HepG2 (cell line): Measurements from ENCODE around the gene DGCR6. TPM values are rescaled to one million over a fixed set of nuclear protein-coding genes. Genes with fewer than 3 reads are reported as not detected.
"Not testable (repeated sequence)": the region's sequence is repeated elsewhere in the genome, so short reads cannot be mapped to it uniquely, and the experiment has no call there.

Experiments
- ATAC-seq: fragments of 200-7000 bp; cut with Tn5 transposase; 3 replicates; pipeline ENCODE4 v1.9.1; 2020; ENCODE audit warnings: mild to moderate bottlenecking, moderate library complexity
- BruUV-seq: library from RNA; stranded (reverse); fragments of 400-500 nt; replicated peaks from 2 replicates; lab custom pipeline; 2021; lab: Mats Ljungman, UMichigan
- CTCF ChIA-PET: fragments of 300-600 bp; formaldehyde crosslinking; extraction: SDS; loops from one replicate; lab custom pipeline; 2021; ENCODE audit warnings: low total read pairs, inconsistent platforms, low intra/inter-chr PET ratio; lab: Yijun Ruan, JAX
- POLR2A ChIA-PET: fragments of 350-600 bp; sonication (Branson Sonifier 250); formaldehyde crosslinking; loops from one replicate; lab custom pipeline; 2020; ENCODE audit warnings: antibody characterized with exemption, inconsistent platforms; lab: Yijun Ruan, JAX
- DNase-seq: peaks from one replicate; pipeline ENCODE4 v3.0.0-alpha.2; 2015; ENCODE audit warnings: low spot score
- FAIRE-seq: peaks from 3 replicates; lab custom pipeline; 2011; peaks lifted over from hg19 to GRCh38; lab: Jason Lieb, UNC
- H2AFZ ChIP-seq: one replicate; pipeline ENCODE4 v1.6.1; 2011; ENCODE audit warnings: low read length, inconsistent platforms
- H3K27ac ChIP-seq: fragments of 300-600 bp; 3 replicates; pipeline ENCODE4 v1.8.0; 2011; ENCODE audit warnings: mixed run types, mild to moderate bottlenecking, mixed read lengths, low read length, inconsistent platforms; ENCODE audit not compliant: insufficient read depth; ENCODE audit errors: extremely low read length
- H3K27me3 ChIP-seq, 2 experiments: fragments of 200-600 bp in 1 of 2; 2 replicates in 1 of 2; 3 replicates in 1 of 2; pipeline versions ENCODE4 v1.6.0 to v1.8.0; 2011; ENCODE audit warnings: low read length in 2 of 2, mild to moderate bottlenecking in 2 of 2, moderate library complexity in 2 of 2, inconsistent platforms in 1 of 2; ENCODE audit not compliant: insufficient read depth in 2 of 2, control insufficient read depth in 1 of 2
- H3K36me3 ChIP-seq, 2 experiments: fragments of 200-600 bp in 1 of 2; replicated peaks in 1 of 2; 2 replicates in 1 of 2; 3 replicates in 1 of 2; pipeline versions ENCODE4 v1.5.1 to v1.8.0; 2011; ENCODE audit warnings: low read length in 2 of 2, inconsistent platforms in 1 of 2; ENCODE audit not compliant: insufficient read depth in 2 of 2, control insufficient read depth in 1 of 2
- H3K4me1 ChIP-seq: 2 replicates; pipeline ENCODE4 v1.5.1; 2012; ENCODE audit warnings: low read length, inconsistent platforms; ENCODE audit not compliant: insufficient read depth
- H3K4me2 ChIP-seq: 2 replicates; pipeline ENCODE4 v1.6.0; 2011; ENCODE audit warnings: low read depth, low read length, inconsistent platforms
- H3K4me3 ChIP-seq, 3 experiments: fragments of 200-600 bp in 1 of 3; sonication (generic), shearing (Covaris generic) in 1 of 3; replicated peaks in 1 of 3; 2 replicates each; pipeline ENCODE4 v1.5.1; 2011 to 2016; ENCODE audit warnings: low read length in 3 of 3, inconsistent platforms in 2 of 3, low read depth in 2 of 3, mild to moderate bottlenecking in 2 of 3, control low read depth in 1 of 3, mixed read lengths in 1 of 3; ENCODE audit not compliant: insufficient read depth in 1 of 3
- H3K79me2 ChIP-seq: one replicate; pipeline ENCODE4 v1.6.1; 2011; ENCODE audit warnings: low read length, inconsistent platforms; ENCODE audit not compliant: insufficient read depth
- H3K9ac ChIP-seq: 2 replicates; pipeline ENCODE4 v1.6.0; 2011; ENCODE audit warnings: mild to moderate bottlenecking, low read depth, low read length, inconsistent platforms; ENCODE audit not compliant: insufficient read depth
- H3K9me3 ChIP-seq: 2 replicates; pipeline ENCODE4 v1.5.1; 2012; ENCODE audit warnings: mild to moderate bottlenecking, low read length
- H4K20me1 ChIP-seq: 2 replicates; pipeline ENCODE4 v1.6.0; 2011; ENCODE audit warnings: inconsistent platforms, mild to moderate bottlenecking, low read length, moderate library complexity; ENCODE audit not compliant: insufficient read depth
- E2F5 ChIP-seq: sonication (generic); formaldehyde crosslinking; conservative IDR thresholded peaks from 2 replicates; pipeline ENCODE4 v1.4.0; 2020; ENCODE audit warnings: missing genetic modification reagents
- MXD4 ChIP-seq: IDR thresholded peaks from 2 replicates; pipeline ENCODE4 v1.6.1; 2016; ENCODE audit warnings: mild to moderate bottlenecking, missing biosample characterization, missing genetic modification reagents
- NFIB ChIP-seq: sonication (generic); formaldehyde crosslinking; IDR thresholded peaks from 2 replicates; pipeline ENCODE4 v1.9.0; 2021; ENCODE audit warnings: missing genetic modification reagents, mild to moderate bottlenecking, borderline replicate concordance
- WGBS: methylation state at CpG from one replicate; pipeline ENCODE4 v1.1.6; 2017; ENCODE audit warnings: low lambda C conversion rate; 5-methylcytosine and 5-hydroxymethylcytosine counted together
- in situ Hi-C: cut with HindIII; loops from 2 replicates; pipeline ENCODE4 v1.10.0; 2017; ENCODE audit warnings: low pct_unique_long_range_greater_than_20kb; ENCODE audit not compliant: extremely low pct_ligation_motif_present
- intact Hi-C: fragments of 100-400 bp; cut with micrococcal nuclease; formaldehyde crosslinking; loops from one replicate; pipeline ENCODE4 v1.10.0; 2022; ENCODE audit not compliant: unreplicated experiment
- polyA plus RNA-seq, 8 experiments: library from polyadenylated mRNA; depleted of rRNA in 3 of 8; stranded (reverse) in 7 of 8; unstranded in 1 of 8; fragments of >200 nt; fragmentation: Illumina TruSeq in 4 of 8; extraction: Trizol in 4 of 8; gene quantifications; 2 replicates each; pipeline versions ENCODE4 v1.2.1 to v1.2.3, GENCODE V29; 2011 to 2016; ENCODE audit warnings: low read depth in 4 of 8, missing spikeins in 1 of 8, mixed read lengths in 1 of 8; ENCODE audit not compliant: insufficient read depth in 1 of 8
- total RNA-seq, 5 experiments: library from RNA; depleted of rRNA; stranded (reverse); fragments of >200 nt; fragmentation: Illumina TruSeq; extraction: Trizol; gene quantifications; 2 replicates each; pipeline ENCODE4 v1.2.3, GENCODE V29; 2016; ENCODE audit warnings: low read depth in 1 of 5

DGCR6 gene
- total and polyA plus RNA-seq, 2 of the 13 experiments (the other 11 are each of a cell fraction or from before 2014, with no cell fraction given) = 0.07 TPM; not detected in 1

GRCh38 chr22:18888115-18888514, 18.0 kb upstream of the DGCR6 start (continued):
- no peak for TF ChIP-seq NFIB
- TF ChIP-seq MXD4 (CRISPR knock-in tag) = no peak
- TF ChIP-seq E2F5 (CRISPR knock-in tag) = no peak

- 0% methylated on average over 1 of the region's 5 CpGs for WGBS
Observed at GRCh38 chr22:18890510-18891192, 15.5 kb upstream of the DGCR6 start.

DNA sequence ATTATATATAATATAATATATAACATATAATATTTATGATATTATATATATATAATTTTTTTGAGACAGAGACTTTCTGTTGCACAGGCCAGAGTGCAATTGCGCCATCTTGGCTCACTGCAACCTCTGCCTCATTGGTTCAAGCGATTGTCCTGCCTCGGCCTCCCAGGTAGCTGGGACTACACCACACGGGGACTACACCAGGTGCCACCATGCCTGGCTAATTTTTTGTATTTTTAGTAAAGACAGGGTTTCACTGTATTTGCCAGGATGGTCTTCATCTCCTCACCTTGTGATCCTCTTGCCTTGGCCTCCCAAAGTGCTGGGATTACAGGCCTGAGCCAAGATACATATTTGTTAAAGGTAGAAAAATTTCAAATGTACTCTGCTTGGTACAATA, 12.3 kb upstream of the DGCR6 start:
- POLR2A ChIA-PET, H3K27ac ChIP-seq, DNase-seq, H2AFZ ChIP-seq, BruUV-seq, FAIRE-seq, in situ Hi-C loops, CTCF ChIA-PET, H3K27me3 ChIP-seq, H3K4me1 ChIP-seq, intact Hi-C loops, H3K79me2 ChIP-seq, ATAC-seq, H3K36me3 ChIP-seq, H4K20me1 ChIP-seq, H3K9ac ChIP-seq, H3K4me2 ChIP-seq, H3K9me3 ChIP-seq, H3K4me3 ChIP-seq: not testable (repeated sequence)
- no CpG with 5 or more reads among the region's 4 CpGs for WGBS

More at GRCh38 chr22:18890510-18891192, 15.5 kb upstream of the DGCR6 start:
- H3K4me1 ChIP-seq, H2AFZ ChIP-seq, in situ Hi-C loops, H3K27ac ChIP-seq, H3K4me3 ChIP-seq, H3K9me3 ChIP-seq, H4K20me1 ChIP-seq, H3K4me2 ChIP-seq, H3K79me2 ChIP-seq, H3K9ac ChIP-seq, ATAC-seq, CTCF ChIA-PET, POLR2A ChIA-PET, BruUV-seq, H3K36me3 ChIP-seq, intact Hi-C loops, H3K27me3 ChIP-seq, DNase-seq: not testable (repeated sequence)
- FAIRE-seq = peak; percentile 73

DNA sequence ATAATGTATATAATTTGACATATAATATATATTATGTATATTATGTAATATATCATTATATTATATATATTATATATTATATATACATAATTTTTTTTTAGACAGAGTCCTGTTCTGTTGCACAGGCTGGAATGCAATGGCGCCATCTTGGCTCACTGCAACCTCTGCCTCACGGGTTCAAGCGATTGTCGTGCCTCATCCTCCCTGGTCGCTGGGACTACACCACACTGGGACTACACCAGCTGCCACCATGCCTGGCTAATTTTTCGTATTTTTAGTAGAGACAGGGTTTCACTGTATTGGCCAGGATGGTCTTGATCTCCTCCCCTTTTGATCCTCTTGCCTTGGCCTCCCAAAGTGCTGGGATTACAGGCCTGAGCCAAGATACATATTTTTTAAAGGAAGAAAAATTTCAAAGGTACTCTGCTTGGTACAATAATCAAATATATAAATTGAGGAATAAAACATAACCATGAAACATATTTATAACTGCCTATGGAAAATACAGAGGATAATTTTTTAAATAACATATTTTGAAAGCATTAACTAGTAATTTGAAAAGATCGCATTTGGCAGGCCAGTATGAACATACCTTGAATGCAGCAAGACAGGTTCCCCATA, 10.0 kb upstream of the DGCR6 start:
- POLR2A ChIA-PET, H4K20me1 ChIP-seq, BruUV-seq, H2AFZ ChIP-seq, DNase-seq, H3K27ac ChIP-seq, H3K4me2 ChIP-seq, H3K4me3 ChIP-seq, intact Hi-C loops, H3K9me3 ChIP-seq, H3K36me3 ChIP-seq, H3K4me1 ChIP-seq, H3K9ac ChIP-seq, in situ Hi-C loops, ATAC-seq, H3K27me3 ChIP-seq, CTCF ChIA-PET, H3K79me2 ChIP-seq: not testable (repeated sequence)
- 70% methylated on average over 6 of the region's 7 CpGs for WGBS
- FAIRE-seq = peak; percentile 76
